UCSD-AML1 (cell line): ENCODE results near the gene NANP.

Experiments
- DNase-seq: peaks from one replicate; lab custom pipeline; 2025; ENCODE audit not compliant: unreplicated experiment; lab: John Stamatoyannopoulos, UW

The NANP gene

GRCh38 chr20:25573288-25574251 lies 50.2 kb downstream of the NANP start:
- no peak for DNase-seq

- DNase-seq, result no peak
Measured at GRCh38 chr20:25571817-25572216, 52.0 kb downstream of the NANP start.

GRCh38 chr20:25571240-25571639 lies 52.6 kb downstream of the NANP start:
- DNase-seq, result no peak

- no peak for DNase-seq
Measured at GRCh38 chr20:25570148-25570530, 53.7 kb downstream of the NANP start.

- DNase-seq, result no peak
Measured at GRCh38 chr20:25567286-25567685, 56.5 kb downstream of the NANP start.

- DNase-seq, result no peak
Measured at GRCh38 chr20:25566821-25567220, 57.0 kb downstream of the NANP start.

- DNase-seq, result no peak
Measured at GRCh38 chr20:25565578-25566157, 58.1 kb downstream of the NANP start.

GRCh38 chr20:25563876-25564275 lies 59.9 kb downstream of the NANP start:
- DNase-seq, result no peak

- DNase-seq, result no peak
Measured at GRCh38 chr20:25563362-25563761, 60.5 kb downstream of the NANP start.
